HG02973 (cell line): Measurements from ENCODE around the gene FAU.
A peak's percentile ranks its signal among the peaks of the same experiment; 100 is the strongest.

ENCODE experiments used
- ATAC-seq: cut with Tn5 transposase; IDR thresholded peaks from one replicate; pipeline ENCODE4 v1.9.1; 2021; ENCODE audit warnings: moderate library complexity; ENCODE audit not compliant: unreplicated experiment

Gene FAU

DNA sequence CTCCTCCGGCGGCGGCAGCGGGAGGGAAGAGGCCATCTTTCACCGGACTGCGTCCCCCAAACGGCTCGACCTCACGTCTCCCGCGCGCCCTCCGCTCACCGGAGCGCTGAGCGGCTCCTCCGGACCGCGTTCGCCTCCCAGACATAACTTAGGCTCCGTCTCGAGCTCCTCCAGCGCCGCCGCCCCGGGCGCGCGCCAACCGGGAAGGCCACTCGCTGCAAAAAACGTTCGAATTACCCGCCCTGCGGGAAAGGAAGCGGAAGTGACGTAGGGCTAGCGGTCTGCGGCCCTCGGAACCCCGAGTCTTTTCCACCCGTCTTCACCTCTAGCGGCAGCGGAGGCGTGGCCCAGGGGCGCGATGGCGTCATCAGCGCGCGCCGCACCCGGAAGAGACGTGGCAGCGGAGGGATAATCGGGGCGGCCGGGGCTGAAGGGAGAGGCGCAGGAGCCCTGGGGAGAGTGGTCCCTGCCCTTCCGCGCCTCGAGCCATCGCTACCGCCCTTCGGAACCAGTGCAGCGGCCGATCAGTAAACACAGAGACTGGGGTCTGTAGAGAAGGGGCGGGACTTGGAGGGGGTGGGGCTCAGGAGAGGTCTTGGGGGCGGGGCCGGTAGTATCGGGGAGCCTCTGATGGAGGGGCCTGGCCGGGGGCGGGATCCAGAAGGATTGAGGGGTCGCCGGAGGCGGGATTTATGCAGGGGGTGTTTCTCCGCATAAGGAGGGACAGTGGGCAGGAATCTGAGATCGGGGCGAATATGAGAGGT is 37.9 kb downstream of the FAU start, which contains the start of the genes CDCA5 and ZFPL1:
Gene CDCA5 (minus strand): TSS at position 207 of the 764 bp plus-strand sequence. CDS start 62 bp downstream, at position 145.
Gene ZFPL1 (plus strand): TSS at position 389 of the 764 bp plus-strand sequence. CDS start 477 bp downstream, outside the sequence.
- ATAC-seq, result peak; percentile 67

DNA sequence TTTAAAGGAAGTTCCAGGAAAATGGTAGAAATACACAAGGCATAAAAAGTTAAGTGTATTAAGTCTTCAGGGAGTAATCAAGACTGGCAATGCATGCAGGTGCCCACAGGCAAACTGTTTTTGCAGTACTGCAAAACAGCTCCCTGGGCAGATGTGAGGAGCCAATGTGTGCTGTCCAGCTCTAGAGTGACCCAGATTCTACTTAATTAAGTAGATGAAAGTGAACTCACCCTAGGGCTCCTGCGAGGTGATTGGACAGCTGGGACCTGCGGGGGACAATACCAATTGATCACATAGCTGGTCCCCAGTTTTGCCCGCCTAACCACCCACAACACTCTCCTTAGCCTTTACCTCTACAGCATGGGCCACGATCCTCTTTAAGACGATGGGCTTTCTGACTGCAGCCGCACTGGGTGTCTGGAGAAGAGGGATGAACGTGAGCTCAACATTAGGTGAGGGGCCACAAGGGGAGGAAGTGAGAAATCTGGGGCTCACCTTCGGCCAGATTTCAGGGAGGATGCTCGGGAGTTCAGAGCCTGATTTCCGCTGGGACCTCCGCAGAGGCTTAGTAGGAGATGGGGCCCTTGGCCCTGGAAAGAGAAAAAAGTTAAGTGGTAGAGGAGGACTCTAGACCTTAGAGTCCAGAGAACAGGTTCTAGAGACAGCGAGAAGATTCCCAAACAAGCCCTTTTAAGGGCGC is 38.6 kb downstream of the FAU start:
- no peak for ATAC-seq

DNA sequence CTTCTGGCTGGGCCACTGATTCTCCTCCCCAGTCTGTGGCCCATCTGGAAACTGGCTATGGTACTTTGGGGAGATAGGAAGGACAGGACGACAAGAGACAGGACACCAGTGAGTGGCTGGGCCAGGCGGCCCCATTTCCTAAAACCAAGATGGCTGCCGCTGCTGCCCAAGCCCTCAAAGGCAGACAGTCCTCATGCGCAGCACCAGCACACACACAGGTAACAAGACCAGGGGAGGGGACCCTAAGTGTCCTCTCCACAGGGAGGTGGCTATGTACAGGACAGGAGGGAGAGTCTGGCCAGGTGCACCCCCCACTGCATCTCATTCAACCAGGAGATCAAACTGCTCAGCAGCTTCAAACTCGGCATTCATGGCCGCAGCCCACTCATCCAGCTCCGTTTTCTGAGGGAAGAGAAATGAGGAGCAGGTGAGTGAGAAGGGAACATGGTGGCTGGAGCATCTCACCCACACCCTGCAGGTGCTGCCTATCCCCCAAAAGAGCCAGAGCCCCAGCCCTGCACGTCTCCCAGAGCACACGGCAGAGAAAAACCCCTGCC is 43.1 kb downstream of the FAU start:
- no peak for ATAC-seq

DNA sequence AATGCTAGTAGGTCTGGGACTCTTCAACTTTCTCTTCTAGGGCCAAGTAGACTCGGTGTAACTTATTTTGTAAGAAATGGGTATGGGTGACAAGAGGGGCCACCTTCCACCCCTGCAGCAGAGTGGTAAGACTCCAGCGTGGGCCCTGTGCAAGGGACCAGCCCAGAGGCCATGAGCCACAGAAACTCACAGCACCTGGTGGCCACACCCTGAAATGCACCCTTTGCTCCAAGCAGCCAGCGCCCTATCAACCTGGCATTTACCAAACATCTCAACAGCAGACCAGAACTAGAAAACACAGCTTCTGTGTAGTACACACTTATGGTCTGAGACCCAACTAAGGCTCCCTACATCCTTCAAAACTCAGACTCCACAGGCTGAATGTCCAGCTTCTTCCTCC is 43.8 kb downstream of the FAU start:
- ATAC-seq, result no peak

DNA sequence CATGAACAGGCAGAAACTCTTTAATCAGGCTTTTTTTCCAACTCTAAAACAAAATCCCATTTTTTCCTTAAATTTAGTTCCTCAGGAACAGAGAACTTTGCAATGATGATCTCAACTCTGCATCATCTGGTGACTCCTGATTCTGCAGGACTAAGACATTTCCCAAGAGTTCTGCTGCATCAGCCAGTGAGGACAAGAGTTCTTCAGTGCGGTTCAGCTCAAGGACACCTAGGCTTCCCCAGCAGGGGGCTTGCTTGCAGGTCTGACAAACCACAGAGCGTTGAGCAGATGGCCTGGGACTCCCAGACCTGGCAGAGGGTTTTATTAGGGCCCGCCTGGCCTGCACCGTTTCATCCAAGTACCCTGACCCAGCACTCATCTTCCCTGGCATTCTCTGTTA is 44.5 kb downstream of the FAU start:
- no peak for ATAC-seq

DNA sequence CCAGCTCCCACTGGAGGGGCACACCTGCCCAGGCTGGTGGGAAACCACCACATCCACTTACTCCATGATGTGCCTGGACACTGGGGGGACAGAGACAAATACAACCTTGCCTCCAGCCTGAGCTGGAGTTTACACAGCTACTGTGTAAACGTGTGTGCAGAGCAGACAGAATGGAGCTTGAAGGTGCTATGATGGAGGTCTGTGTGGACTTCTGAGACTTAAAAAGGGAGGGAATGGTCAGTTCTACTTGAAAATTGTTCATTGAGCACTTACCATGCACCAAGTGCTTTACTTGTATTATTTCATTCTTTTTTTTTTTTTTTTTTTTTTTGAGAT is 49.3 kb downstream of the FAU start:
- ATAC-seq, result no peak

DNA sequence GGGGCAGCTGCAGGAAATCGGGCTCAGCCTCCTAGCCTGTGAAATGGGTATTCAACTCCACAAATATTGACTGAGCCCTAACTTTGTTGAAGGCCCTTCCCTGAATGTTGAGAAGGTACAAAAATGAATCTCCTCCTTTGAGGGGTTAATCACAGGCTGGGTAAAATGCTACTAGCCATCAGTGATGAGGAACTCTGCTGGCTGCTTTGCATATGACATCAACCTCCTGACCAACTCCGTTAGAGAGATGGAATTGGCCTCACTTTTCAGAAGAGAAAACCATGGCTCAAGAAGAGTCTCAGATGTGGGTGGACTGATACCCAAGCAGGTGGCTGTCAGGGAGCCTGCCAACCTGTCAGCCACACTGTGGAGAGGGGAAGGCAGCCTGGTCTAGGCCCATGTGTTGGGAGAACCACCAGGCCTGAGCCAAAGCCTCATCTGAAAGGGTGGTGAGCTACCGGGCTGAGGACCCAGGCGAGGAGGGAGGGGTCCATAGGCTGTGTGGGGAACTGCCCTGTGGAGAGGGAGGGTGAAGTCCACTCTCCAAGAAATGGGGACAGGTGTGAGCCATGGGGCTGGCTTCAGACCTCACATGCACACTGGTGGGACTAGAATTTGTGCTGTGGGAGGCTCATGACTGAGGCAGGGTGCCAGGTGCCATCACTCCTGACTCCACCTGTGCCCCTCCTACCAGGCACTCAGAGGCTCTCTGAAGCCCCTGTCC is 49.9 kb downstream of the FAU start:
- no peak for ATAC-seq
